RPMI8226 (cell line): ENCODE results near the gene MDC1.
A peak's percentile ranks its signal among the peaks of the same experiment; 100 is the strongest.

ENCODE experiments used
- DNase-seq: peaks from one replicate; pipeline ENCODE4 v3.0.0-alpha.2; 2015

The MDC1 gene

GRCh38 chr6:30696432-30696831 is 20.6 kb downstream of the MDC1 start:
- no peak for DNase-seq

GRCh38 chr6:30691208-30691847 is 25.8 kb downstream of the MDC1 start:
- DNase-seq = no peak

GRCh38 chr6:30690403-30691207 is 26.5 kb downstream of the MDC1 start, which contains the start of gene NRM:
NRM (minus strand) TSS chr6:30690984; CDS start chr6:30690974, 10 bp downstream.
- peak; percentile 91 for DNase-seq

- DNase-seq = no peak
These were observed 27.1 kb downstream of the MDC1 start for GRCh38 chr6:30689985-30690384.

- no peak for DNase-seq
These were observed 27.8 kb downstream of the MDC1 start for GRCh38 chr6:30689022-30689865.

- DNase-seq = peak; percentile 25
These were observed 28.5 kb downstream of the MDC1 start for GRCh38 chr6:30688569-30688968.

- no peak for DNase-seq
These were observed 29.2 kb downstream of the MDC1 start for GRCh38 chr6:30687659-30688431.

- DNase-seq = peak; percentile 84
These were observed 30.0 kb downstream of the MDC1 start for GRCh38 chr6:30686908-30687658.

- DNase-seq = peak; percentile 86
These were observed 30.8 kb downstream of the MDC1 start, which contains the start of gene PPP1R18 for GRCh38 chr6:30686009-30686907. PPP1R18 (minus strand) TSS chr6:30686645; CDS start chr6:30686018, 627 bp downstream.

GRCh38 chr6:30685157-30686008 is 31.7 kb downstream of the MDC1 start:
- DNase-seq = peak; percentile 60

GRCh38 chr6:30684386-30685156 is 32.5 kb downstream of the MDC1 start:
- DNase-seq = peak; percentile 77

- DNase-seq = no peak
These were observed 33.1 kb downstream of the MDC1 start for GRCh38 chr6:30683980-30684338.

- DNase-seq = no peak
These were observed 33.7 kb downstream of the MDC1 start for GRCh38 chr6:30683183-30683979.

- DNase-seq = peak; percentile 96
These were observed 34.7 kb downstream of the MDC1 start for GRCh38 chr6:30682143-30683117.

- DNase-seq = no peak
These were observed 35.3 kb downstream of the MDC1 start for GRCh38 chr6:30681766-30682142.

- no peak for DNase-seq
These were observed 37.1 kb downstream of the MDC1 start for GRCh38 chr6:30679765-30680535.
